WTC11 (cell line): Measurements from ENCODE around the gene PODXL. TPM values are rescaled to one million over a fixed set of nuclear protein-coding genes. Genes with fewer than 3 reads are reported as not detected.

Experiments
- ATAC-seq: fragments of 200-7000 bp; cut with Tn5 transposase; 2 replicates; pipeline ENCODE4 v1.10.0; 2021; ENCODE audit warnings: mild to moderate bottlenecking, moderate library complexity
- CTCF ChIA-PET: fragments of 300-600 bp; sonication (Branson Sonifier 250); formaldehyde crosslinking; loops from one replicate; lab custom pipeline; 2021; ENCODE audit warnings: antibody characterized with exemption; lab: Charles Lee
- POLR2A ChIA-PET: fragments of 350-600 bp; sonication (Branson Sonifier 250); formaldehyde crosslinking; loops from one replicate; lab custom pipeline; 2021; ENCODE audit warnings: antibody characterized with exemption; lab: Charles Lee
- DNase-seq: peaks from one replicate; pipeline ENCODE4 v3.0.0; 2021; ENCODE audit warnings: low spot score
- H3K27ac Mint-ChIP-seq: 2 replicates; pipeline ENCODE4 v1.8.0; 2021; ENCODE audit warnings: mixed read lengths
- H3K27me3 Mint-ChIP-seq: 2 replicates; pipeline ENCODE4 v1.8.0; 2021; ENCODE audit warnings: low read depth, mild to moderate bottlenecking, moderate library complexity, mixed read lengths
- H3K36me3 Mint-ChIP-seq: 2 replicates; pipeline ENCODE4 v1.8.0; 2021; ENCODE audit warnings: mixed read lengths
- H3K4me1 Mint-ChIP-seq: 2 replicates; pipeline ENCODE4 v1.8.0; 2022; ENCODE audit warnings: mixed read lengths
- H3K4me3 Mint-ChIP-seq: 2 replicates; pipeline ENCODE4 v1.8.0; 2021; ENCODE audit warnings: mild to moderate bottlenecking, moderate library complexity, mixed read lengths
- H3K9me3 Mint-ChIP-seq: 2 replicates; pipeline ENCODE4 v1.8.0; 2021; ENCODE audit warnings: mixed read lengths
- ETV6 ChIP-seq: sonication (generic); formaldehyde crosslinking; IDR thresholded peaks from 2 replicates; pipeline ENCODE4 v1.8.1; 2022; ENCODE audit warnings: mild to moderate bottlenecking, missing genetic modification reagents
- GTF2I ChIP-seq: fragments of 250-450 bp; sonication (Bioruptor Pico); conservative IDR thresholded peaks from 2 replicates; pipeline ENCODE4 v1.4.0; 2021; ENCODE audit warnings: mild to moderate bottlenecking
- NFYB ChIP-seq: sonication (generic); formaldehyde crosslinking; conservative IDR thresholded peaks from 2 replicates; pipeline ENCODE4 v1.8.0; 2022; ENCODE audit warnings: low read depth, missing genetic modification reagents
- ZNF138 ChIP-seq: sonication (generic); formaldehyde crosslinking; conservative IDR thresholded peaks from 2 replicates; pipeline ENCODE4 v1.8.1; 2022; ENCODE audit warnings: mild to moderate bottlenecking, moderate library complexity, missing genetic modification reagents
- ZNF317 ChIP-seq: sonication (generic); formaldehyde crosslinking; IDR thresholded peaks from 2 replicates; pipeline ENCODE4 v1.8.1; 2023; ENCODE audit warnings: low read depth, mild to moderate bottlenecking, moderate library complexity, missing genetic modification reagents, borderline replicate concordance
- ZNF423 ChIP-seq: fragments of 250-450 bp; sonication (Bioruptor Pico); IDR thresholded peaks from 2 replicates; pipeline ENCODE4 v2.1.2; 2022; ENCODE audit warnings: mild to moderate bottlenecking, moderate library complexity
- total RNA-seq: library from RNA; stranded (reverse); gene quantifications from 3 replicates; pipeline ENCODE4 v1.2.3, GENCODE V29; 2021
- TF ChIP-seq, protein P1 (sequence below): sonication (generic); formaldehyde crosslinking; IDR thresholded peaks from 2 replicates; pipeline ENCODE4 v1.8.0; 2022; ENCODE audit warnings: mild to moderate bottlenecking, missing genetic modification reagents
- TF ChIP-seq, protein P2 (sequence below): fragments of 250-450 bp; sonication (Bioruptor Pico); IDR thresholded peaks from 2 replicates; pipeline ENCODE4 v1.9.0; 2021; ENCODE audit warnings: mild to moderate bottlenecking, borderline replicate concordance
- TF ChIP-seq, protein P3 (sequence below): sonication (generic); formaldehyde crosslinking; IDR thresholded peaks from 2 replicates; pipeline ENCODE4 v1.8.0; 2022; ENCODE audit warnings: mild to moderate bottlenecking, missing genetic modification reagents
- TF ChIP-seq, protein P4 (sequence below): sonication (generic); formaldehyde crosslinking; IDR thresholded peaks from 2 replicates; pipeline ENCODE4 v1.8.1; 2022; ENCODE audit warnings: low read depth, missing genetic modification reagents, borderline replicate concordance
- TF ChIP-seq, protein P5 (sequence below): fragments of 250-450 bp; sonication (Bioruptor Pico); IDR thresholded peaks from 2 replicates; pipeline ENCODE4 v1.9.0; 2021; ENCODE audit warnings: mild to moderate bottlenecking
- TF ChIP-seq, protein P6 (sequence below): fragments of 250-450 bp; sonication (Bioruptor Pico); IDR thresholded peaks from 2 replicates; pipeline ENCODE4 v1.9.0; 2021; ENCODE audit warnings: mild to moderate bottlenecking

The PODXL gene
- total RNA-seq, 1 experiment from 2014 or later = 483 TPM

DNA sequence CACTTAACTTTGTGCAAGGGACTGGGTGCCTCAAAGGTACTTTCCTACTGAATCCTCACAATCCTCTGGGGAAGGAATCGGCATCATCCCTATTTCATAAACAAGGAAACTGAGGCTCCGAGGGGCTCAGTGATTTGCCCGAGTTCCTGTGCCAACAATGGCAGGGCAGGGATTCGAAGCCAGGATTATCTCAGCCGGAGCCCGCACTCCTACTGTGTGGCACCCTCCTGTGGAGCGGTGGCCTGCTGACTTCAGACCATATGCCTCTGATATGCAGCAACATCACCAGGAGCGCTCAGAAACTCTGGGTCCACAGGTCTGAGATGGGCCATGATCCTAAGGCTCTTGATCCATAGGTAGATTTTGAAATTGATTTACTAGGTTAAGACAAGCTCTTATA is 46.6 kb downstream of the PODXL start:
- Mint-ChIP-seq H3K9me3 (no peaks in the 10 kb centered on the region), H3K4me1 (peaks cover 64% of the 10 kb centered on the region), H3K27ac (peak overlapping the region; percentile 97), H3K27me3 (no peaks in the 10 kb centered on the region), H3K4me3 (no peak overlapping the region), H3K36me3 (peaks cover 76% of the 10 kb centered on the region)
- no peak for ATAC-seq
- DNase-seq = no peak
- ChIA-PET POLR2A (no interaction called here), CTCF (interaction anchor here (1.6 to 4.2 kb wide), 3 partner anchors 36 to 146 kb away, joined by 4 to 22 read pairs (median 18); no protein-coding TSS in a partner anchor)
- TF ChIP-seq, protein P1, sequence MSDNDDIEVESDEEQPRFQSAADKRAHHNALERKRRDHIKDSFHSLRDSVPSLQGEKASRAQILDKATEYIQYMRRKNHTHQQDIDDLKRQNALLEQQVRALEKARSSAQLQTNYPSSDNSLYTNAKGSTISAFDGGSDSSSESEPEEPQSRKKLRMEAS (CRISPR knock-in tag) = no peak
- peak; percentile 89 for TF ChIP-seq ZNF423 (CRISPR knock-in tag)

DNA sequence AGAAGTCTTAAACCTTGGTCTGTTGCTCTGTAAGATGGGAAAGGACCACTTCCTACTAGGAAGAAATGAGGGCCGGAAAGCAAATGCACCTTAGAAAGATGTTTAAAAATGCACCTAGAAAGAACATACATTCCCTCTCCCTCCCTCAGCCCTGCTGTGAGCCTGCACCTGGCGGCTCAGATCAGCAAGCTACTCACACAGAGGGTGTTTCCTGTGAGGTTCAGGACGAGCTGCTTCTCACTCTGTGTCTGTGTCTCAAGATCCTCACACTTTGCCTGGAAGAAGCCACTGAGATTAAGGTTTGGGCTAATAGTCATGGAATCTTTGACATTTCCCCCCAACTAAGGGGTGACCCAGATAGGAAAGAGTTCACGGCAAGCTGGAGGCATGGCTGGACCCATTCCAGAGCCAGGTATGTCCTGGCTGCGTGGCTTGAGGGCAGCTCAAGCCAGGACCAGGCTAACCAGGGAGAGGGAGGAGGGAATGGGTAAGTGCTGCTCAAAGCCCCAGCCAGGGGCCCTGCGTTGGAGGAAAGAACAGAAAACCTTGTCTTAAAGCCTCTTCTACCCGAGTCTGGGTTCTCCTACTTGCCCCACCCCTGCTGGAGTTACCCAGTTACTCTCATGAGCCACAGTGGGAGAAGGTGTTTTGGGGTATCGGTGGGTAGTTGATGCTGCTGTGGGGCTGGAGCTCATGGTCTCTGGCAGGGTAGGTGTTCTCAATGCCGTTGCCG is 47.5 kb downstream of the PODXL start:
- no peak for TF ChIP-seq ZNF138 (CRISPR knock-in tag)
- no peak for TF ChIP-seq ETV6 (CRISPR knock-in tag)
- no peak for TF ChIP-seq NFYB (CRISPR knock-in tag)
- TF ChIP-seq, protein P2, sequence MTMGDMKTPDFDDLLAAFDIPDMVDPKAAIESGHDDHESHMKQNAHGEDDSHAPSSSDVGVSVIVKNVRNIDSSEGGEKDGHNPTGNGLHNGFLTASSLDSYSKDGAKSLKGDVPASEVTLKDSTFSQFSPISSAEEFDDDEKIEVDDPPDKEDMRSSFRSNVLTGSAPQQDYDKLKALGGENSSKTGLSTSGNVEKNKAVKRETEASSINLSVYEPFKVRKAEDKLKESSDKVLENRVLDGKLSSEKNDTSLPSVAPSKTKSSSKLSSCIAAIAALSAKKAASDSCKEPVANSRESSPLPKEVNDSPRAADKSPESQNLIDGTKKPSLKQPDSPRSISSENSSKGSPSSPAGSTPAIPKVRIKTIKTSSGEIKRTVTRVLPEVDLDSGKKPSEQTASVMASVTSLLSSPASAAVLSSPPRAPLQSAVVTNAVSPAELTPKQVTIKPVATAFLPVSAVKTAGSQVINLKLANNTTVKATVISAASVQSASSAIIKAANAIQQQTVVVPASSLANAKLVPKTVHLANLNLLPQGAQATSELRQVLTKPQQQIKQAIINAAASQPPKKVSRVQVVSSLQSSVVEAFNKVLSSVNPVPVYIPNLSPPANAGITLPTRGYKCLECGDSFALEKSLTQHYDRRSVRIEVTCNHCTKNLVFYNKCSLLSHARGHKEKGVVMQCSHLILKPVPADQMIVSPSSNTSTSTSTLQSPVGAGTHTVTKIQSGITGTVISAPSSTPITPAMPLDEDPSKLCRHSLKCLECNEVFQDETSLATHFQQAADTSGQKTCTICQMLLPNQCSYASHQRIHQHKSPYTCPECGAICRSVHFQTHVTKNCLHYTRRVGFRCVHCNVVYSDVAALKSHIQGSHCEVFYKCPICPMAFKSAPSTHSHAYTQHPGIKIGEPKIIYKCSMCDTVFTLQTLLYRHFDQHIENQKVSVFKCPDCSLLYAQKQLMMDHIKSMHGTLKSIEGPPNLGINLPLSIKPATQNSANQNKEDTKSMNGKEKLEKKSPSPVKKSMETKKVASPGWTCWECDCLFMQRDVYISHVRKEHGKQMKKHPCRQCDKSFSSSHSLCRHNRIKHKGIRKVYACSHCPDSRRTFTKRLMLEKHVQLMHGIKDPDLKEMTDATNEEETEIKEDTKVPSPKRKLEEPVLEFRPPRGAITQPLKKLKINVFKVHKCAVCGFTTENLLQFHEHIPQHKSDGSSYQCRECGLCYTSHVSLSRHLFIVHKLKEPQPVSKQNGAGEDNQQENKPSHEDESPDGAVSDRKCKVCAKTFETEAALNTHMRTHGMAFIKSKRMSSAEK = no peak
- no peak for TF ChIP-seq ZNF317 (CRISPR knock-in tag)
- TF ChIP-seq, protein P3, sequence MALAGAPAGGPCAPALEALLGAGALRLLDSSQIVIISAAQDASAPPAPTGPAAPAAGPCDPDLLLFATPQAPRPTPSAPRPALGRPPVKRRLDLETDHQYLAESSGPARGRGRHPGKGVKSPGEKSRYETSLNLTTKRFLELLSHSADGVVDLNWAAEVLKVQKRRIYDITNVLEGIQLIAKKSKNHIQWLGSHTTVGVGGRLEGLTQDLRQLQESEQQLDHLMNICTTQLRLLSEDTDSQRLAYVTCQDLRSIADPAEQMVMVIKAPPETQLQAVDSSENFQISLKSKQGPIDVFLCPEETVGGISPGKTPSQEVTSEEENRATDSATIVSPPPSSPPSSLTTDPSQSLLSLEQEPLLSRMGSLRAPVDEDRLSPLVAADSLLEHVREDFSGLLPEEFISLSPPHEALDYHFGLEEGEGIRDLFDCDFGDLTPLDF = no peak
- TF ChIP-seq, protein P4, sequence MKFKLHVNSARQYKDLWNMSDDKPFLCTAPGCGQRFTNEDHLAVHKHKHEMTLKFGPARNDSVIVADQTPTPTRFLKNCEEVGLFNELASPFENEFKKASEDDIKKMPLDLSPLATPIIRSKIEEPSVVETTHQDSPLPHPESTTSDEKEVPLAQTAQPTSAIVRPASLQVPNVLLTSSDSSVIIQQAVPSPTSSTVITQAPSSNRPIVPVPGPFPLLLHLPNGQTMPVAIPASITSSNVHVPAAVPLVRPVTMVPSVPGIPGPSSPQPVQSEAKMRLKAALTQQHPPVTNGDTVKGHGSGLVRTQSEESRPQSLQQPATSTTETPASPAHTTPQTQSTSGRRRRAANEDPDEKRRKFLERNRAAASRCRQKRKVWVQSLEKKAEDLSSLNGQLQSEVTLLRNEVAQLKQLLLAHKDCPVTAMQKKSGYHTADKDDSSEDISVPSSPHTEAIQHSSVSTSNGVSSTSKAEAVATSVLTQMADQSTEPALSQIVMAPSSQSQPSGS (CRISPR knock-in tag) = no peak
- TF ChIP-seq, protein P5, sequence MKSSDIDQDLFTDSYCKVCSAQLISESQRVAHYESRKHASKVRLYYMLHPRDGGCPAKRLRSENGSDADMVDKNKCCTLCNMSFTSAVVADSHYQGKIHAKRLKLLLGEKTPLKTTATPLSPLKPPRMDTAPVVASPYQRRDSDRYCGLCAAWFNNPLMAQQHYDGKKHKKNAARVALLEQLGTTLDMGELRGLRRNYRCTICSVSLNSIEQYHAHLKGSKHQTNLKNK (CRISPR knock-in tag) = no peak
- TF ChIP-seq, protein P6, sequence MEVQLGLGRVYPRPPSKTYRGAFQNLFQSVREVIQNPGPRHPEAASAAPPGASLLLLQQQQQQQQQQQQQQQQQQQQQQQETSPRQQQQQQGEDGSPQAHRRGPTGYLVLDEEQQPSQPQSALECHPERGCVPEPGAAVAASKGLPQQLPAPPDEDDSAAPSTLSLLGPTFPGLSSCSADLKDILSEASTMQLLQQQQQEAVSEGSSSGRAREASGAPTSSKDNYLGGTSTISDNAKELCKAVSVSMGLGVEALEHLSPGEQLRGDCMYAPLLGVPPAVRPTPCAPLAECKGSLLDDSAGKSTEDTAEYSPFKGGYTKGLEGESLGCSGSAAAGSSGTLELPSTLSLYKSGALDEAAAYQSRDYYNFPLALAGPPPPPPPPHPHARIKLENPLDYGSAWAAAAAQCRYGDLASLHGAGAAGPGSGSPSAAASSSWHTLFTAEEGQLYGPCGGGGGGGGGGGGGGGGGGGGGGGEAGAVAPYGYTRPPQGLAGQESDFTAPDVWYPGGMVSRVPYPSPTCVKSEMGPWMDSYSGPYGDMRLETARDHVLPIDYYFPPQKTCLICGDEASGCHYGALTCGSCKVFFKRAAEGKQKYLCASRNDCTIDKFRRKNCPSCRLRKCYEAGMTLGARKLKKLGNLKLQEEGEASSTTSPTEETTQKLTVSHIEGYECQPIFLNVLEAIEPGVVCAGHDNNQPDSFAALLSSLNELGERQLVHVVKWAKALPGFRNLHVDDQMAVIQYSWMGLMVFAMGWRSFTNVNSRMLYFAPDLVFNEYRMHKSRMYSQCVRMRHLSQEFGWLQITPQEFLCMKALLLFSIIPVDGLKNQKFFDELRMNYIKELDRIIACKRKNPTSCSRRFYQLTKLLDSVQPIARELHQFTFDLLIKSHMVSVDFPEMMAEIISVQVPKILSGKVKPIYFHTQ (CRISPR knock-in tag) = no peak
- no peak for TF ChIP-seq GTF2I
- Mint-ChIP-seq H3K36me3 (peaks cover 84% of the 10 kb centered on the region), H3K4me1 (peaks cover 58% of the 10 kb centered on the region), H3K9me3 (no peaks in the 10 kb centered on the region), H3K4me3 (no peak overlapping the region), H3K27ac (peak overlapping the region; percentile 97), H3K27me3 (no peaks in the 10 kb centered on the region)
- ChIA-PET CTCF (interaction anchor here (0.5 to 4.2 kb wide), 7 partner anchors 15 to 214 kb away, joined by 3 to 22 read pairs (median 5); no protein-coding TSS in a partner anchor), POLR2A (no interaction called here)
- DNase-seq = no peak
- no peak for ATAC-seq
